SU-DHL-6 (cell line): Measurements from ENCODE around the gene SPIB.

Experiments used
- CTCF ChIP-seq: fragments of 200-600 bp; sonication (generic); IDR thresholded peaks from one replicate; pipeline ENCODE4 v1.5.1; 2017; ENCODE audit warnings: antibody characterized with exemption, mild to moderate bottlenecking, low read length, moderate library complexity; ENCODE audit not compliant: insufficient read depth, poor library complexity, severe bottlenecking
- EZH2phosphoT487 ChIP-seq: fragments of 200-600 bp; sonication (generic), shearing (Covaris generic); conservative IDR thresholded peaks from 2 replicates; pipeline ENCODE4 v1.6.1; 2018; ENCODE audit warnings: mild to moderate bottlenecking, antibody characterized with exemption, low read length, moderate library complexity, mixed read lengths

DNA sequence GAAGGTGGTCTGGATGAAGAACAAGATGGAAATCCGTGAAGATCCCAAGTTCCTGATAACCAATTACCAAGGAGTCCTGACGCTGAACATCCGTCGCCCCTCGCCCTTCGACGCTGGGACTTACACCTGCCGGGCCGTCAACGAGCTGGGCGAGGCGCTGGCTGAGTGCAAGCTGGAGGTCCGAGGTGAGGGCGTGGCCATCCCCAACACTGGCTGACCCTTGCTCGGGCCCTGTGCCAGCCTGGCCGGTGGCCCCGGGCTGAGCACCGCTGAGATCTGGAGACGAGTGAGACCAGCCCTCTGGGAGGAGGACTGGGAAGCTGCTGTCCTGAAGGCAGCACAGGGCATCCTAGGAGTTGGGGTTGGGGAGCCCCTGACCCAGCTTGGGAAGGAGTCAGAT lies 45.6 kb downstream of the SPIB start:
- TF ChIP-seq CTCF: no peak
- no peak for TF ChIP-seq EZH2phosphoT487
